VCaP (cell line): ENCODE results near the gene CD40.
"Not testable (repeated sequence)": the region's sequence is repeated elsewhere in the genome, so short reads cannot be mapped to it uniquely, and the experiment has no call there.

Experiments used
- H3K27ac ChIP-seq: fragments of 450-650 bp; 2 replicates; pipeline ENCODE4 v1.5.1; 2017
- CTCF ChIP-seq: fragments of 450-650 bp; conservative IDR thresholded peaks from 2 replicates; pipeline ENCODE4 v1.5.1; 2017; ENCODE audit warnings: mild to moderate bottlenecking, moderate library complexity

Gene CD40

GRCh38 chr20:46087161-46087560 is 31.0 kb upstream of the CD40 start:
- peak; percentile 78 for TF ChIP-seq CTCF
- H3K27ac ChIP-seq, result peak overlapping the region; percentile 97

- peak overlapping the region; percentile 97 for H3K27ac ChIP-seq
- TF ChIP-seq CTCF, result no peak
Observed at GRCh38 chr20:46088409-46089166, 29.5 kb upstream of the CD40 start.

GRCh38 chr20:46089167-46089416 is 29.0 kb upstream of the CD40 start:
- TF ChIP-seq CTCF, result no peak
- H3K27ac ChIP-seq, result peak overlapping the region; percentile 97

- TF ChIP-seq CTCF, result peak; percentile 49
- peak within 1 kb of the TSS; percentile 97 for H3K27ac ChIP-seq
Observed at GRCh38 chr20:46089417-46090388, 28.4 kb upstream of the CD40 start, which contains the start of gene NCOA5. TSS of gene NCOA5 (minus strand) at chr20:46089962. CDS start at chr20:46079424, 10,538 bp downstream.

- H3K27ac ChIP-seq, result not testable (repeated sequence)
Observed at GRCh38 chr20:46091622-46092535, 26.2 kb upstream of the CD40 start.

GRCh38 chr20:46093531-46093930 is 24.6 kb upstream of the CD40 start:
- no peak for TF ChIP-seq CTCF
- H3K27ac ChIP-seq, result no peak overlapping the region

GRCh38 chr20:46099491-46100287 is 18.4 kb upstream of the CD40 start:
- no peak for TF ChIP-seq CTCF
- no peak overlapping the region for H3K27ac ChIP-seq

GRCh38 chr20:46100444-46100843 is 17.7 kb upstream of the CD40 start:
- H3K27ac ChIP-seq, result not testable (repeated sequence)
